Panc1 (cell line): ENCODE data around the gene RUSC1. TPM values are rescaled to one million over a fixed set of nuclear protein-coding genes. Genes with fewer than 3 reads are reported as not detected.
A peak's percentile ranks its signal among the peaks of the same experiment; 100 is the strongest.

Source experiments
- ATAC-seq: fragments of 200-7000 bp; cut with Tn5 transposase; 2 replicates; pipeline ENCODE4 v1.9.1; 2020; ENCODE audit warnings: mild to moderate bottlenecking, moderate library complexity
- BruUV-seq: library from RNA; stranded (reverse); fragments of 400-500 nt; replicated peaks from 2 replicates; lab custom pipeline; 2021; lab: Mats Ljungman, UMichigan
- CTCF ChIA-PET: fragments of 300-600 bp; sonication (Branson Sonifier 250); formaldehyde crosslinking; loops from one replicate; lab custom pipeline; 2022; ENCODE audit warnings: antibody characterized with exemption; lab: Charles Lee
- POLR2A ChIA-PET: fragments of 300-600 bp; sonication (Branson Sonifier 250); formaldehyde crosslinking; loops from one replicate; lab custom pipeline; 2022; ENCODE audit warnings: antibody characterized with exemption; lab: Charles Lee
- DNase-seq: peaks from one replicate; pipeline ENCODE4 v3.0.0-alpha.2; 2010; ENCODE audit warnings: low read depth, low spot score
- H3K27ac ChIP-seq: 2 replicates; pipeline ENCODE4 v1.5.1; 2011; ENCODE audit warnings: mild to moderate bottlenecking, low read length, inconsistent platforms
- H3K27me3 ChIP-seq: fragments of 200-500 bp; sonication (Bioruptor generic); 2 replicates; pipeline ENCODE4 v1.6.0; 2014; ENCODE audit warnings: low read length, inconsistent platforms; ENCODE audit not compliant: control insufficient read depth, insufficient read depth
- H3K36me3 ChIP-seq: fragments of 200-500 bp; sonication (Bioruptor generic); 2 replicates; pipeline ENCODE4 v1.5.1; 2014; ENCODE audit warnings: inconsistent platforms, mild to moderate bottlenecking, low read length, moderate library complexity; ENCODE audit not compliant: control insufficient read depth, insufficient read depth
- H3K4me1 ChIP-seq: 2 replicates; pipeline ENCODE4 v1.5.1; 2011; ENCODE audit warnings: inconsistent platforms, mild to moderate bottlenecking, low read length, moderate library complexity; ENCODE audit not compliant: control insufficient read depth, insufficient read depth
- H3K4me3 ChIP-seq, 2 experiments: 2 replicates each; pipeline ENCODE4 v1.5.1; 2011 to 2012; ENCODE audit warnings: low read depth in 2 of 2, low read length in 2 of 2, mild to moderate bottlenecking in 2 of 2, inconsistent platforms in 1 of 2, moderate library complexity in 1 of 2
- H3K9me3 ChIP-seq: fragments of 200-500 bp; sonication (Bioruptor generic); 2 replicates; pipeline ENCODE4 v1.5.1; 2014; ENCODE audit warnings: low read depth, mild to moderate bottlenecking, inconsistent platforms, low read length, moderate library complexity; ENCODE audit not compliant: control insufficient read depth, insufficient read depth
- CTCF ChIP-seq: fragments of 450-650 bp; IDR thresholded peaks from 2 replicates; pipeline ENCODE4 v1.5.1; 2017; ENCODE audit warnings: mild to moderate bottlenecking
- POLR2AphosphoS5 ChIP-seq: IDR thresholded peaks from 2 replicates; pipeline ENCODE4 v1.6.1; 2012; ENCODE audit warnings: mild to moderate bottlenecking, low read depth, low read length, moderate library complexity
- REST ChIP-seq, 2 experiments: IDR thresholded peaks; 2 replicates each; pipeline ENCODE4 v1.6.1; 2011 to 2012; ENCODE audit warnings: low read depth in 2 of 2, control low read depth in 1 of 2, low read length in 1 of 2, mild to moderate bottlenecking in 1 of 2, moderate library complexity in 1 of 2; ENCODE audit not compliant: insufficient read depth in 1 of 2
- SIN3A ChIP-seq: IDR thresholded peaks from 2 replicates; pipeline ENCODE4 v1.6.1; 2012; ENCODE audit warnings: low read depth, mild to moderate bottlenecking, low read length, moderate library complexity, borderline replicate concordance; ENCODE audit not compliant: insufficient read depth
- TCF7L2 ChIP-seq: IDR thresholded peaks from 2 replicates; pipeline ENCODE4 v1.6.1; 2011; ENCODE audit warnings: mild to moderate bottlenecking, low read depth, low read length, inconsistent platforms
- in situ Hi-C: cut with HindIII; loops from 2 replicates; pipeline ENCODE4 v1.10.0; 2016; ENCODE audit warnings: low sequenced_read_pairs, low pct_unique_long_range_greater_than_20kb
- intact Hi-C: fragments of 100-400 bp; cut with micrococcal nuclease; formaldehyde crosslinking; loops from one replicate; pipeline ENCODE4 v1.10.0; 2022; ENCODE audit not compliant: unreplicated experiment
- total RNA-seq: library from RNA; stranded (reverse); gene quantifications from one replicate; pipeline ENCODE4 v1.2.1, GENCODE V29; 2021; ENCODE audit not compliant: unreplicated experiment

RUSC1 gene
- total RNA-seq, 1 experiment from 2014 or later = 77.9 TPM

- Histone ChIP-seq H3K9me3 (no peaks in the 10 kb centered on the region), H3K36me3 (no peaks in the 10 kb centered on the region; the same call in 1 of the 2 replicates), H3K27me3 (no peaks in the 10 kb centered on the region), H3K4me3 (peak overlapping the region; percentile 92 to 96), H3K4me1 (peaks cover 36% of the 10 kb centered on the region), H3K27ac (peak overlapping the region; percentile 87)
- DNase-seq (no peak), ATAC-seq (no peak)
- no peak for TF ChIP-seq SIN3A
- TF ChIP-seq REST (IDR thresholded peaks at IDR 0.05; ENCODE audit: insufficient read depth in 1 of 2, low read depth in 2 of 2, low read length in 1 of 2) = no peak
- no peak; the same call in 1 of the 2 replicates for TF ChIP-seq POLR2AphosphoS5
- no peak for TF ChIP-seq TCF7L2
- no peak for TF ChIP-seq CTCF
- intact Hi-C loops (no loop called here), in situ Hi-C loops (no loop called here)
- ChIA-PET CTCF (interaction anchor here (0.6 to 3.5 kb wide), 3 partner anchors 42 to 912 kb away, joined by 3 to 34 read pairs (median 8); no protein-coding TSS in a partner anchor), POLR2A (interaction anchor here (1.1 to 2.0 kb wide), 2 partner anchors 48 to 76 kb away, joined by 3 to 5 read pairs; partner anchors contain the start of gene CLK2)
- BruUV-seq = no TSS peak
Measured at GRCh38 chr1:155321639-155322503, 1.2 kb downstream of the RUSC1 start.

- Histone ChIP-seq H3K9me3 (no peaks in the 10 kb centered on the region), H3K4me1 (peaks cover 43% of the 10 kb centered on the region), H3K27ac (peak overlapping the region; percentile 87), H3K27me3 (no peaks in the 10 kb centered on the region), H3K4me3 (peak overlapping the region; percentile 92 to 96), H3K36me3 (no peaks in the 10 kb centered on the region; the same call in none of the 2 replicates)
- no TSS peak for BruUV-seq
- DNase-seq (no peak), ATAC-seq (no peak)
- intact Hi-C loops (no loop called here), in situ Hi-C loops (no loop called here)
- ChIA-PET POLR2A (interaction anchor here (1.1 kb wide), 1 partner anchor 77 kb away, joined by 3 read pairs; no protein-coding TSS in a partner anchor), CTCF (interaction anchor here (1.3 to 3.5 kb wide), 2 partner anchors 43 to 72 kb away, joined by 3 to 34 read pairs; no protein-coding TSS in a partner anchor)
- TF ChIP-seq SIN3A (no peak), POLR2AphosphoS5 (no peak), TCF7L2 (no peak), CTCF (no peak), REST (IDR thresholded peaks at IDR 0.05; ENCODE audit: insufficient read depth in 1 of 2, low read depth in 2 of 2, low read length in 1 of 2) (no peak)
Measured at GRCh38 chr1:155322571-155322952, 1.9 kb downstream of the RUSC1 start.
